ENCODE measurements around the gene LRFN2. TPM values are rescaled to one million over a fixed set of nuclear protein-coding genes. Genes with fewer than 3 reads are reported as not detected.
A peak's percentile ranks its signal among the peaks of the same experiment; 100 is the strongest.

LRFN2 gene
- total and polyA plus RNA-seq, 2 of the 8 experiments (the other 6 are each of a cell fraction or from before 2014, with no cell fraction given): 2.3 TPM

GRCh38 chr6:40583709-40584108, 3.5 kb downstream of the LRFN2 start:
- Histone ChIP-seq H3K56ac (replicated peaks; ENCODE audit: insufficient read length, low read depth, low read length) (no peak overlapping the region), H4K5ac (ENCODE audit: insufficient read length, low read depth, low read length) (no peak overlapping the region), H3K27ac (ENCODE audit: low read depth, low read length) (no peak overlapping the region), H3K23ac (ENCODE audit: insufficient read length) (no peak overlapping the region), H2AFZ (ENCODE audit: low read length) (no peak overlapping the region), H3K79me1 (ENCODE audit: low read depth, low read length) (no peaks in the 10 kb centered on the region), H3K18ac (ENCODE audit: extremely low read depth, low read length) (no peak overlapping the region), H3K4me2 (ENCODE audit: insufficient read depth in 1 of 2, low read depth in 2 of 2, low read length in 2 of 2) (no peak overlapping the region), H3K27me3 (replicated peaks in 1 of 4; ENCODE audit: control insufficient read depth in 3 of 4, extremely low read depth in 1 of 4, insufficient read depth in 3 of 4, low read length in 3 of 4) (peaks cover 3 to 22% (median 18%) of the 10 kb centered on the region in 4 experiments; a peak in 6 of 7 replicates), H3K79me2 (ENCODE audit: control insufficient read depth in 1 of 2, insufficient read depth in 2 of 2, low read length in 2 of 2) (no peaks in the 10 kb centered on the region), H2BK5ac (ENCODE audit: low read depth, low read length) (no peak overlapping the region; the same call in 1 of the 2 replicates), H3K23me2 (ENCODE audit: low read depth, low read length) (peaks cover 13% of the 10 kb centered on the region), H2BK15ac (ENCODE audit: low read length) (no peak overlapping the region), H3K4me3 (ENCODE audit: extremely low read depth in 1 of 4, insufficient read depth in 2 of 4, low read depth in 3 of 4, low read length in 4 of 4) (no peak overlapping the region), H3K4ac (replicated peaks; ENCODE audit: insufficient read length, low read depth, low read length) (no peak overlapping the region), H4K20me1 (replicated peaks in 1 of 2; ENCODE audit: control insufficient read depth in 1 of 2, insufficient read depth in 2 of 2, low read length in 2 of 2) (no peaks in the 10 kb centered on the region), H2BK120ac (replicated peaks; ENCODE audit: low read depth, low read length) (no peak overlapping the region), H3K4me1 (replicated peaks in 1 of 4; ENCODE audit: control insufficient read depth in 3 of 4, insufficient read depth in 4 of 4, low read length in 3 of 4) (peaks cover 13 to 24% (median 18%) of the 10 kb centered on the region in 4 experiments), H4K8ac (ENCODE audit: extremely low read depth, insufficient read depth, low read length) (no peak overlapping the region), H2BK20ac (ENCODE audit: low read length) (0 out of 2 replicates have a peak overlapping the region, but pooled peaks have one; percentile 93), H3K9ac (replicated peaks in 1 of 4; ENCODE audit: extremely low read depth in 1 of 4, low read depth in 3 of 4, low read length in 3 of 4) (no peak overlapping the region), H3K36me3 (ENCODE audit: control insufficient read depth in 2 of 4, insufficient read depth in 4 of 4, low read length in 3 of 4) (no peaks in the 10 kb centered on the region), H2AK5ac (ENCODE audit: low read depth, low read length) (no peak overlapping the region), H4K91ac (replicated peaks; ENCODE audit: insufficient read length, low read length) (no peak overlapping the region), H3K9me3 (ENCODE audit: insufficient read depth in 2 of 2, low read depth in 1 of 2, low read length in 1 of 2) (no peaks in the 10 kb centered on the region), H3K14ac (ENCODE audit: insufficient read length) (no peak overlapping the region), H2BK12ac (ENCODE audit: low read depth, low read length) (peak overlapping the region; percentile 82; the same call in 1 of the 2 replicates)
- ChIA-PET POLR2A (ENCODE audit: partially characterized antibody) (no interaction called here), CTCF (ENCODE audit: partially characterized antibody) (interaction anchor here (1.1 to 11.1 kb wide), 9 partner anchors 9 to 264 kb away, joined by 4 to 136 read pairs (median 7); no protein-coding TSS in a partner anchor)
- FAIRE-seq (no peak), DNase-seq (ENCODE audit: low read depth in 1 of 2, low spot score in 2 of 2) (no peak)
- TF ChIP-seq BACH1 (IDR thresholded peaks at IDR 0.05; ENCODE audit: low read length): no peak
- no peak for TF ChIP-seq SAP30 (IDR thresholded peaks at IDR 0.05; ENCODE audit: insufficient read depth, insufficient replicate concordance, low read length)
- TF ChIP-seq ATF3 (IDR thresholded peaks at IDR 0.05; ENCODE audit: insufficient read depth, low read depth, low read length): no peak
- no peak for TF ChIP-seq EGR1 (IDR thresholded peaks at IDR 0.05; ENCODE audit: borderline replicate concordance, low read depth, low read length)
- TF ChIP-seq GTF2F1 (IDR thresholded peaks at IDR 0.05; ENCODE audit: borderline replicate concordance, low read depth, low read length): no peak
- no peak for TF ChIP-seq HDAC6 (IDR thresholded peaks at IDR 0.05; ENCODE audit: low read depth, low read length)
- no peak for TF ChIP-seq CEBPB (IDR thresholded peaks at IDR 0.05; ENCODE audit: low read depth, low read length)
- 90% methylated on average over 3 of the region's 3 CpGs; no CpG with 5 or more reads in 1 of the 2 experiments for WGBS, 2 experiments (ENCODE audit: extremely low coverage in 1 of 2, insufficient coverage in 1 of 2, insufficient read length in 1 of 2, insufficient replicate concordance in 2 of 2, low coverage in 1 of 2, low lambda C conversion rate in 2 of 2, missing lambda C conversion rate in 1 of 2)

All from H1 (cell line).